Endothelial cell (in vitro differentiated cells): ENCODE measurements around the gene MED27. TPM values are rescaled to one million over a fixed set of nuclear protein-coding genes. Genes with fewer than 3 reads are reported as not detected.

Experiments used
- DNase-seq: peaks from one replicate; pipeline ENCODE4 v3.0.0; 2021; ENCODE audit warnings: low spot score
- H3K27ac Mint-ChIP-seq: one replicate; pipeline ENCODE4 v1.8.0; 2021; ENCODE audit warnings: mixed read lengths, inconsistent platforms; ENCODE audit not compliant: unreplicated experiment
- H3K27me3 Mint-ChIP-seq: one replicate; pipeline ENCODE4 v1.8.0; 2021; ENCODE audit warnings: mild to moderate bottlenecking, moderate library complexity, mixed read lengths, inconsistent platforms; ENCODE audit not compliant: unreplicated experiment
- H3K36me3 Mint-ChIP-seq: one replicate; pipeline ENCODE4 v1.8.0; 2021; ENCODE audit warnings: mild to moderate bottlenecking, low read depth, mixed read lengths, inconsistent platforms; ENCODE audit not compliant: unreplicated experiment
- H3K4me1 Mint-ChIP-seq: one replicate; pipeline ENCODE4 v1.8.0; 2021; ENCODE audit warnings: mild to moderate bottlenecking, mixed read lengths, inconsistent platforms; ENCODE audit not compliant: unreplicated experiment
- H3K4me3 Mint-ChIP-seq: one replicate; pipeline ENCODE4 v1.8.0; 2021; ENCODE audit warnings: mild to moderate bottlenecking, mixed read lengths, inconsistent platforms; ENCODE audit not compliant: unreplicated experiment
- H3K9me3 Mint-ChIP-seq: one replicate; pipeline ENCODE4 v1.8.0; 2021; ENCODE audit warnings: mixed read lengths, inconsistent platforms; ENCODE audit not compliant: unreplicated experiment
- CTCF ChIP-seq: fragments of 200-600 bp; sonication (generic); IDR thresholded peaks from one replicate; pipeline ENCODE4 v1.5.0; 2021; ENCODE audit warnings: antibody characterized with exemption; ENCODE audit not compliant: unreplicated experiment
- total RNA-seq: library from RNA; stranded (reverse); fragmentation: NEBNext Ultra II Directional; extraction: Animal tissue kit (Norgen Biotek cat#: 25700); gene quantifications from one replicate; pipeline ENCODE4 v1.2.1, GENCODE V29; 2021; ENCODE audit not compliant: unreplicated experiment

MED27 gene
- total RNA-seq, 1 donor from 2014 or later, result 24.0 TPM

- no peak for TF ChIP-seq CTCF
- Mint-ChIP-seq H3K27ac (no peak overlapping the region), H3K27me3 (peaks cover 2% of the 10 kb centered on the region), H3K4me1 (peaks cover 1% of the 10 kb centered on the region), H3K36me3 (peaks cover 5% of the 10 kb centered on the region), H3K9me3 (no peaks in the 10 kb centered on the region), H3K4me3 (no peak overlapping the region)
- no peak for DNase-seq
These were observed 203.7 kb downstream of the MED27 start for GRCh38 chr9:131875828-131876485.

GRCh38 chr9:131874916-131875670 is 204.6 kb downstream of the MED27 start:
- no peaks in the 10 kb centered on the region for H3K9me3 Mint-ChIP-seq
- no peak for DNase-seq
- no peak overlapping the region for H3K4me3 Mint-ChIP-seq
- H3K27me3 Mint-ChIP-seq, result peaks cover 2% of the 10 kb centered on the region
- H3K4me1 Mint-ChIP-seq, result no peaks in the 10 kb centered on the region
- peaks cover 5% of the 10 kb centered on the region for H3K36me3 Mint-ChIP-seq
- no peak for TF ChIP-seq CTCF
- H3K27ac Mint-ChIP-seq, result no peak overlapping the region

GRCh38 chr9:131874447-131874846 is 205.2 kb downstream of the MED27 start:
- H3K4me3 Mint-ChIP-seq, result no peak overlapping the region
- H3K27me3 Mint-ChIP-seq, result peaks cover 2% of the 10 kb centered on the region
- no peak for TF ChIP-seq CTCF
- no peaks in the 10 kb centered on the region for H3K9me3 Mint-ChIP-seq
- peaks cover under 1% of the 10 kb centered on the region for H3K4me1 Mint-ChIP-seq
- no peak overlapping the region for H3K27ac Mint-ChIP-seq
- peaks cover 5% of the 10 kb centered on the region for H3K36me3 Mint-ChIP-seq
- no peak for DNase-seq

- H3K4me3 Mint-ChIP-seq, result no peak overlapping the region
- H3K9me3 Mint-ChIP-seq, result no peaks in the 10 kb centered on the region
- H3K27ac Mint-ChIP-seq, result no peak overlapping the region
- peaks cover 3% of the 10 kb centered on the region for H3K4me1 Mint-ChIP-seq
- TF ChIP-seq CTCF, result no peak
- peaks cover 5% of the 10 kb centered on the region for H3K36me3 Mint-ChIP-seq
- DNase-seq, result no peak
- peaks cover 2% of the 10 kb centered on the region for H3K27me3 Mint-ChIP-seq
These were observed 205.7 kb downstream of the MED27 start for GRCh38 chr9:131873891-131874440.

GRCh38 chr9:131873335-131873734 is 206.3 kb downstream of the MED27 start:
- TF ChIP-seq CTCF, result no peak
- DNase-seq, result no peak
- peaks cover 2% of the 10 kb centered on the region for H3K27me3 Mint-ChIP-seq
- H3K27ac Mint-ChIP-seq, result no peak overlapping the region
- H3K4me1 Mint-ChIP-seq, result peaks cover 3% of the 10 kb centered on the region
- peaks cover 5% of the 10 kb centered on the region for H3K36me3 Mint-ChIP-seq
- H3K9me3 Mint-ChIP-seq, result no peaks in the 10 kb centered on the region
- no peak overlapping the region for H3K4me3 Mint-ChIP-seq
